Measurements from ENCODE around the gene ABCA3.

Gene ABCA3

DNA sequence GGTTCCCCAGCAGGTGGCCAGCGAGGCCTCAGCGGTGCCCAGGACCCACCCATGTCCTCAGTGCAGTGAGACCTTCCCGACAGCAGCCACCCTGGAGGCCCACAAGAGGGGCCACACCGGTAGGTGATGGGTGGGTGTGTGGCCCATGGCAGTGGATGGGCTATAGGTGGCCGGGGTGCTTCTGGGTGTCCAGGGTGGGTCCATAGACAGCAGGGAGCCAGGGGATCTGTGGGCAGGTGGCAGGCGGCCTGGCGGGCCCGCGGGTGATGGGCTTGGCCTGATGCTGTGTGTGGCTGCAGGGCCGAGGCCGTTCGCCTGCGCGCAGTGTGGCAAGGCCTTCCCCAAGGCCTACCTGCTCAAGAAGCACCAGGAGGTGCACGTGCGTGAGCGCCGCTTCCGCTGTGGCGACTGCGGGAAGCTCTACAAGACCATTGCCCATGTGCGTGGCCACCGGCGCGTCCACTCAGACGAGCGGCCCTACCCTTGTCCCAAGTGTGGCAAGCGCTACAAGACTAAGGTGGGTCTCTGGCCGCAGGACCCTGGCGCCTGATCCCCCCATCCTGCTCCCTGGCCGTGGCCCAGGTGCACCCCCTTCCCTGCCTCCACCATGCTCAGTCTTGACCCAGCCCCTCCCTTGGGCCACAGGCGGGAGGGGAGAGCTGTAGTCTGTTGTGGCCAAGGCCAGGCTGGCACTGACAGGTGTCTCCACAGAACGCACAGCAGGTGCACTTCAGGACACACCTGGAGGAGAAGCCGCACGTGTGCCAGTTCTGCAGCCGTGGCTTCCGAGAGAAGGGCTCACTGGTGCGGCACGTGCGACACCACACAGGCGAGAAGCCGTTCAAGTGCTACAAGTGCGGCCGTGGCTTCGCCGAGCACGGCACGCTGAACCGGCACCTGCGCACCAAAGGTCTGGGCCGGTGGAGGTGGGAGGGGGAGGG is 106.4 kb downstream of the ABCA3 start:
- no peak for FAIRE-seq

DNA sequence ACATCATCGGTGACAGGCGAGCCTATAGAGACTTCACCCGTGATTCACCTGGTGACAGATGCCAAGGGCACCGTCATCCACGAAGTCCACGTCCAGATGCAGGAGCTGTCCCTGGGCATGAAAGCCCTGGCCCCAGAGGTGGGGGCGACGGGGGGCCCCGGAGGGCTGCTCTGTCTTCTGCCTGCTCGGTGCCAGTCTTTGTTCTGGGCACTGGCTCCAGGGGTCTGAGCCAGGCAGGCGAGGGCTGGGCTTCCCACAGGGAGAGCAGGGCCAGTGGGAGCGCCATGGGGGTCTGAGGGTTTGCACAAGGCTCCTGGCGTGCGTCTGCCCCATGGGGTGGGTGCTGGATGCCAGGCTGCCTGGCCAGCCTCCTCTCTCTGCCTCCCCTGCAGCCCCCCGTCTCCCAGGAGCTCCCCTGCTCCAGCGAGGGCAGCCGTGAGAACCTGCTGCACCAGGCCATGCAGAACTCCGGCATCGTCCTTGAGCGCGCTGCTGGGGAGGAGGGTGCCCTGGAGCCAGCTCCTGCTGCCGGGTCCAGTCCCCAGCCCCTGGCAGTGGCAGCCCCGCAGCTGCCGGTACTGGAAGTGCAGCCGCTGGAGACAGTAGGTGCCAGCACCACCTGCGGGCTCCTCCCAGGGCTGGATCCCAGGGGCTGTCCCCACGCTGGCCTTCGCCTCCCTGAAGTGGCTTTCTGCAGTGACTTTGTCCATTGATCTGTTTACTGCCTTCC is 107.3 kb downstream of the ABCA3 start:
- FAIRE-seq, result no peak

DNA sequence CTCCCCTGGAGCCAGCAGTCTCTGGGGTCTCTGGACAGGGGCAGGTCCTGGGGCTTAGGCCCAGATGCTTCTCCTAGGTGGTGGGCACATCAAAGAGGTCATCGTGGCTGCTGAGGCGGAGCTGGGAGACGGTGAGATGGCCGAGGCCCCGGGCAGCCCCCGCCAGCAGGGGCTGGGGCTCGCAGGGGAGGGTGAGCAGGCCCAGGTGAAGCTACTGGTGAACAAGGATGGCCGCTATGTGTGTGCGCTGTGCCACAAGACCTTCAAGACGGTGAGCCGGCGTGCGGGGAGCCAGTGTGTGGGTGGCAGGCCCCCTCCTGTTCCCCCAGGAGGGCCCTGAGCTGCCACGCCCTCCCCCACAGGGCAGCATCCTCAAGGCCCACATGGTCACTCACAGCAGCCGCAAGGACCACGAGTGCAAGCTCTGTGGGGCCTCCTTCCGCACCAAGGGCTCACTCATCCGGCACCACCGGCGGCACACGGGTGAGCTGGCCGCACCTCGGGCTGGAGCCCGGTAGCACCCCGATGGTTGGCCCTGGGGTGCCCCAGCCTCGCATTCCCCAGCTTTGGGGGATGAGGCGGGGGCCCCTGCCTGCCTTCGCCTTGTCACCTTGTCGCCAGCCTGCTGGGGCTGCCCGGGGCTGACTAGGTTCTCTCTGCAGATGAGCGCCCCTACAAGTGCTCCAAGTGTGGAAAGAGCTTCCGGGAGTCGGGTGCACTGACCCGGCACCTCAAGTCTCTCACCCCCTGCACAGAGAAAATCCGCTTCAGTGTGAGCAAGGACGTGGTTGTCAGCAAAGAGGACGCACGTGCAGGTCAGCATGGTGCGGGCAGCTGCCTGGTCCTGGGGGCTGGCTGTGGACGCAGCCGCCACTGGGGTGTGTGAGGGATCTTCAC is 108.2 kb downstream of the ABCA3 start:
- FAIRE-seq, result no peak

DNA sequence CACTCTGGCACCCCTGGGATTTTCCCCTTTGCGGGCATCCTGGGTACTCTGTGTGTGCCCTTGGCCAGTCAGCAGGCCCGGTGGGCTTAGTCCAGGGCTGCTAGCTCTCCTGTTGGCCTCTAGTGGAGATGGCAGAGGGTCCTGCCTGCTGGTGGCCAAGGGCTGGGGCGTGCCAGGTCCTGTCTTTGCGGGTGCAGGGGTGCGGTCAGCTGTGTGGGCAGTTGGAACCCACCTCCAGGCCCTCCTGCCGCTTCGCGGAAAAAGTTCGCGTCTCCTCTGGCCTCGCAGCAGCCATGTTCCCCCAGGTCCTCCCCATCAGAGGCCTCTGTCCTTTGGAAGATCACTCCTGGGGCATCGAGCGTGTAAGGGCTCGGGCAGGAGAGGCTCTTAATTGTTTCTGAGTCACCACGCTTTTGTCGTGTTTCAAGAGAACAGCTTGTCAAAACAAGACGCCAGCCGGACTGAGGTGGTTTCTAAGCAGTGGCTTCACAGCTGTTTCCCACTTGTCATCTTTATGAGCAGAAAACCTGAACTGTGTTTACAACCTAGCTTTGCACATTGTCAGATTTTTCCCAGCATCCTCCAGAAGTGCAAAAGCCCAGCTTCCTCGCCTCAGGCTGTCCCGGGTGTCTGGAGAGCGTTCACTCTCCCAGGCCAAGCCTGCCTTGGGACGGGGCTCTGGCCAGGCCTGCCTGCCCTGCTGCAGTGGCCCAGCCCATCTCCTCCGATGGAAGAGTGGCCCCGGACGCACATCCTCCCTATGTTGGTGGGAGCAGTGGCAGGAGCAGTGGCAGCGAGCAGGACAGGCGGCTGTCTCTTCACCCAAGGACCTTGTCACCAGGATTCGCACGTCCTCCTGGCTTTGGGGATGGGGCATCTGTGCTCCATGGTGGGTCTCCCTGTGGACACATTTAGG is 109.3 kb downstream of the ABCA3 start:
- peak; percentile 88 for FAIRE-seq

DNA sequence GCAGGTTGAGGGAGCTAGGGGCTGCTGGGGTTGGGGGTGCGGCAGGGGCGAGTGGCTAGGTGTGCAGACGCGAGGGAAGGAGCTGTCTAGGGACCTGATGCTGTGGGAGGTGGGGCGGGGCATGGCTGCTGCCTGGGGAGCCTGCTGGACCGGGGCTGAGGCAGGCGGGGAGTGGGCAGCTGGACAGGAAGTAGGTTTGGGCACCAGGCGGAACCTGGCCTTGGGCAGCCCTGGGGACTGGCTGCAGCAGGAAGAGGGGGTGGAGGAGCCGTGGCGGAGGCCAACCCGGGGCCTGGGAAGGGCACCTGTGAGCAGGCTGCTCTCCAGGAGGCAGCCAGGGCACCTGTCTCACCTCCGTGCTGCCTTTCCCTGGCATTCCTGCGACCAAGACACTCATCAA is 110.2 kb downstream of the ABCA3 start:
- no peak for FAIRE-seq

DNA sequence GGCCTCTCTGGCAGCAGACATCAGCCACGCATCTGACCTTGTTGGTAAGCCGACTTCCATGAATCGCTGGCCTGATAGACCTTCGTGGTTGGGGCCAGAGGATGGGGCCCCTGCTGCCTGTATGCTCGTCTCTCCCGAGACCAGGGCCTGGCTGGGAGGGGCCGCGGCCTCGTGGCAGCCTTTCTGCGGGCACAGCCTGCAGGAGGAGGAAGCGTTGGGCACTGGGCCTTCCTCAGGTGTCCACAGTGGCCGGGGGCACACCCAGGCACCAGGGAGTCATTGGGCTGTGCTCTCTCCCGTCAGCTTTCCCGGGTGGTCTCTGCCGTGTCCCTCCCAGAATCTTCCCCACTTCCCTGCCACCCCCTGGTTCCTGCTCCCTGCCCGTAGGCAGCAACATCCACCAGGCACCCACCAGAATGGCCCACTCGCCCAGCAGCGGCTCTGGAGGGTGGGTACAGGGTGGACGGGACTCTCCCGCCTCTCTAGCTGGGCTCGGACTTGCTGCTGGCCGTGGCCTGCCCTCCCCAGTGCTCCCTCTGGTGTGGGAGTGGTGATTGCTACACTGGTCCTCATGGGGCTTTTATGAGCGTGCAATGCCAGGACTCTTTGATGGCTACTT is 110.8 kb downstream of the ABCA3 start:
- FAIRE-seq, result no peak

DNA sequence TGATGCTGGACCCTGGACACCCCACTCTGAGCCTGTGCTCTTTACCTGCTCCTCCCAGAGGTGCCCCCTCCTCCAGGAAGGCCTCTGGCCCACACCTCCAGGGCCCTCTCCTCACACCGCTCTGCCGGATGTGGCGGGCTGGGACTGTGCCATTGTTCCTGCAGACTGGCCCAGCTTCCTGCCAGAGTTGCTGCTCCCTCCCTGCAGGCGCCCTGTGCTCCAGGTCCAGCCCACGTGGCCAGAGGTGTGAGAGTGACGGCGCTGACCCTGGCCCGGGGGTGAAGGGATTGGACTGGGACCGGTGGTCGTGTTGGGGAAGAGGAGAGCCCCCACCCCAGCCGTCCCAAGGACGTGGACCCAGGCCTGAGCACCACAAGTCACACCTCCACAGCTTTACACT is 111.4 kb downstream of the ABCA3 start:
- no peak for FAIRE-seq

DNA sequence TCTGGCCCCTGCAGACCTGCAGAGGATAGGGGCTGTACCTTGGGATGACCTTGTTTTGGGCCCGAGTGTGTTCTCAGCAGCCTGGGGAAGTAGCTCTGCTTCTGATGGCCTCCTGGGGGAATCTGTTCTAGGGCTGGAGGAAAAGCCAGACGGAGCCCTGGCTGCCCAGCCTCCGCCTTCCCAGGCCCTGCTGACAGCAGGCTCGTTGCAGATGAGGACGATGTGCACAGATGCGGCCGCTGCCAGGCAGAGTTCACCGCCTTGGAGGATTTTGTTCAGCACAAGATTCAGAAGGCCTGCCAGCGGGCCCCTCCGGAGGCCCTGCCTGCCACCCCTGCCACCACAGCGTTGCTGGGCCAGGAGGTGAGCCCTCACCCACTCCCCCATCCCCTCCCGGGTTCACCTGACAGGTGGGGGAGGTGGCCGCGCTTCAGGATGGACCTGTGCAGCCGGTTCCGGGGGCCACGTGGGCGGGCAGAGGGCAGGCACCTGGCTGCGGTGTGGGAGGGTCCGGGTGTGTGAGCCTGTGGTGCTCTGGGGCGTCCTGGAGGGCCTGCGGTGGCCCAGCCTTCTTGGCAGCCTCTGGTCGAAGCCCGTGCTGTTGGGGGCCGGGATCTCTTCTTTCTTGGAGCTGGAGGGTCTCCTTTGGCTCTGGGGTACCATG is 112.2 kb downstream of the ABCA3 start:
- no peak for FAIRE-seq

DNA sequence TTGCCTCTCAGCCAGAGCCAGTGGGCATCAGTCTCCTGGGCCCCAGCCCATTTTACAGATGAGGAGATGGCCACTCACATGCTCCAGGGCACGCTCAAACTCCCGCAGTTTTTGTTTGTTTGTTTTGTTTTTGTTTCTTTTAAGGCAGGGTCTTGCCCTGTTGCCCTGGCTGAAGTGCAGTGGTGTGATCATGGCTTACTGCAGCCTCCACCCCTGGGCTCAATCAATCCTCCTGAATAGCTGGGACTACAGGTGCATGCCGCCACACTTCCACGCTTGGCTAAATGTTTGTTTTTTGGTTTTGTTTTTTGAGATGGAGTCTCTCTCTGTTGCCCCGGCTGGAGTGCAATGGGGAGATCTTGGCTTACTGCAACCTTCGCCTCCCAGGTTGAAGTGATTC is 113.6 kb downstream of the ABCA3 start:
- FAIRE-seq, result no peak

DNA sequence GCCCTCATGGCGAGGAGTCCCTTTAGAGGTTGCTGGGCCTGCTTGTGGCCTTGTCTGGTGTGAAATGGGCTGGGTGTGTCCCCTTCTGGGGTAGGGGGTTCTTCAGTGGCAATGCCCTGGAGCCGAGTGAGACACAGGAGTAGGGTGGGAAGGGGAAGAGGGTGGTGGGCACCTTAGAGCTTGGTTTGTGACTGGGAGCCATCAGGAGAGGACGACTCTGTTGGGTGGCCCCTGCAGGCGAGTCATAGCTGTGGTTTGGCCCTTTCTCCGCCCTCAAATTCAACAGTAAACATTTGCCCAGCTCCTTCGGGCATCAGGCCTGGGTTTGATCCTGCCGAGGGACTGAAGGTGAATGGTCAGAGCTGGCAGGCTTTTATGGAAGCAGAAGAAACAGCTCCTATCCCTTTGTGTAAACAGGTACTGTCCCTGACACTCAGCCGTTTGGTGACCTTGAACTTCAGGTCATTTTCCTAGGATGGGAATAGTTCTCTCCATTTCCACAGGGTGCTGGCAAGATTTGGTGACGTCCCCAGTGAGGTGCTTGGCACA is 114.2 kb downstream of the ABCA3 start:
- FAIRE-seq, result no peak
